Prostate gland (tissue), 2 donors: ENCODE data around the gene CHMP2B. TPM values are rescaled to one million over a fixed set of nuclear protein-coding genes. Genes with fewer than 3 reads are reported as not detected.

ENCODE experiments used
- DNase-seq: peaks from one replicate; pipeline ENCODE4 v3.0.0-alpha.2; 2019; ENCODE audit warnings: low spot score
- H3K27ac ChIP-seq, 2 donors: fragments of 200-600 bp; sonication (generic); 2 replicates each; pipeline ENCODE4 v1.5.1; 2017 to 2019
- H3K27me3 ChIP-seq: fragments of 200-600 bp; sonication (generic); replicated peaks from 2 replicates; pipeline ENCODE4 v1.5.1; 2019; ENCODE audit not compliant: insufficient read depth
- H3K36me3 ChIP-seq, 2 donors: fragments of 200-600 bp; sonication (generic); 1 replicate in 1 of 2; 2 replicates in 1 of 2; pipeline versions ENCODE4 v1.5.1 to v1.8.1; 2017 to 2019
- H3K4me1 ChIP-seq: fragments of 200-600 bp; sonication (generic); replicated peaks from 2 replicates; pipeline ENCODE4 v1.5.1; 2019
- H3K4me3 ChIP-seq, 2 donors: fragments of 200-600 bp; sonication (generic); 2 replicates each; pipeline ENCODE4 v1.5.1; 2017 to 2019
- H3K9me3 ChIP-seq: fragments of 200-600 bp; sonication (generic); 2 replicates; pipeline ENCODE4 v1.5.1; 2017
- CTCF ChIP-seq, 4 experiments: fragments of 200-600 bp in 2 of 4; fragments of 450-650 bp in 2 of 4; sonication (generic) in 2 of 4; IDR thresholded peaks; 1 replicate in 3 of 4; 2 replicates in 1 of 4; pipeline ENCODE4 v1.5.1; 2016 to 2019; ENCODE audit warnings: antibody characterized with exemption in 4 of 4, mild to moderate bottlenecking in 2 of 4, moderate library complexity in 2 of 4
- POLR2A ChIP-seq: fragments of 450-650 bp; IDR thresholded peaks from one replicate; pipeline ENCODE4 v1.6.1; 2016; ENCODE audit warnings: antibody characterized with exemption, mild to moderate bottlenecking
- POLR2AphosphoS5 ChIP-seq: sonication (generic); formaldehyde crosslinking; IDR thresholded peaks from one replicate; pipeline ENCODE4 v1.6.1; 2017; ENCODE audit warnings: antibody characterized with exemption
- WGBS: methylation state at CpG from one replicate; pipeline ENCODE4 v1.1.5; 2018; 5-methylcytosine and 5-hydroxymethylcytosine counted together
- intact Hi-C: fragments of 100-400 bp; cut with DNase I; formaldehyde crosslinking; loops from one replicate; pipeline ENCODE4 v1.14.2; 2022
- total RNA-seq, 2 donors: library from RNA; depleted of rRNA; stranded (reverse); fragments of >200 nt; gene quantifications; one replicate each; pipeline ENCODE4 v1.1.0, GENCODE V29; 2016

CHMP2B gene
- total RNA-seq, 2 donors from 2014 or later, result 36.1 to 36.4 TPM

- Histone ChIP-seq H3K9me3 (no peaks in the 10 kb centered on the region), H3K27me3 (no peaks in the 10 kb centered on the region), H3K27ac (no peak overlapping the region), H3K4me1 (no peaks in the 10 kb centered on the region), H3K36me3 (no peaks in the 10 kb centered on the region), H3K4me3 (no peak overlapping the region)
- WGBS, result 15% methylated on average over 1 of the region's 1 CpG
- TF ChIP-seq CTCF (IDR thresholded peaks at IDR 0.05), result no peak
- no peak for TF ChIP-seq POLR2AphosphoS5
- no peak for TF ChIP-seq POLR2A
- intact Hi-C loops, result no loop called here
- no peak for DNase-seq
These were observed 23.3 kb upstream of the CHMP2B start for GRCh38 chr3:87203809-87204208.

GRCh38 chr3:87206070-87206469 is 21.0 kb upstream of the CHMP2B start:
- DNase-seq, result no peak
- intact Hi-C loops, result no loop called here
- Histone ChIP-seq H3K27me3 (no peaks in the 10 kb centered on the region), H3K4me1 (no peaks in the 10 kb centered on the region), H3K27ac (no peak overlapping the region), H3K4me3 (no peak overlapping the region), H3K36me3 (no peaks in the 10 kb centered on the region), H3K9me3 (no peaks in the 10 kb centered on the region)
- TF ChIP-seq POLR2A (no peak), POLR2AphosphoS5 (no peak)
- 25% methylated on average over 2 of the region's 2 CpGs for WGBS

- Histone ChIP-seq H3K4me1 (no peaks in the 10 kb centered on the region), H3K27ac (no peak overlapping the region), H3K36me3 (no peaks in the 10 kb centered on the region), H3K9me3 (no peaks in the 10 kb centered on the region), H3K27me3 (no peaks in the 10 kb centered on the region), H3K4me3 (no peak overlapping the region)
- intact Hi-C loops, result no loop called here
- no peak for TF ChIP-seq CTCF (IDR thresholded peaks at IDR 0.05)
- no peak for DNase-seq
- 14% methylated on average over 1 of the region's 1 CpG for WGBS
These were observed 20.5 kb upstream of the CHMP2B start for GRCh38 chr3:87206635-87207034.

DNA sequence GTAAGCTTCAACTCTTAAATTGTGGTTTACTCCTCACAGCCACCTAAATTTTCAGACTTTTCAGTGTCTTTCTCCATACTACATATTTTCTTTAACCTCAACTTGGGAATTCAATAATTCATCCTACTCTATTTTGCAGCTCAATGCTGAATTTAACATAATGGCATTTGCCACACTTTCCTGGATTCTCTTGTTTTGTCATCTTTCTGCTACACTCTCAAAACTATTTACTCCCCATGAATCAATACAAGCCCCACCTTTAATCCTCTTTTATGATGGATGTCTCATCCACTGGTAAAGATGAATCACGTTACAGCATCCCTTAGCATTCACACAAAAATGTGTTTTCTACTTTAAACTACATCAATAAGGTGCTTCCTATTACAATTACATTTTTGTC is 19.6 kb upstream of the CHMP2B start:
- H3K4me1 ChIP-seq, result no peaks in the 10 kb centered on the region
- TF ChIP-seq CTCF (IDR thresholded peaks at IDR 0.05) (no peak), POLR2AphosphoS5 (no peak), POLR2A (no peak)
- DNase-seq, result no peak
- intact Hi-C loops, result no loop called here
- no peaks in the 10 kb centered on the region for H3K36me3 ChIP-seq
- no peaks in the 10 kb centered on the region for H3K27me3 ChIP-seq
- WGBS, result 72% methylated on average over 1 of the region's 1 CpG
- H3K9me3 ChIP-seq, result no peaks in the 10 kb centered on the region
- H3K27ac ChIP-seq, result no peak overlapping the region
- H3K4me3 ChIP-seq, result no peak overlapping the region

DNA sequence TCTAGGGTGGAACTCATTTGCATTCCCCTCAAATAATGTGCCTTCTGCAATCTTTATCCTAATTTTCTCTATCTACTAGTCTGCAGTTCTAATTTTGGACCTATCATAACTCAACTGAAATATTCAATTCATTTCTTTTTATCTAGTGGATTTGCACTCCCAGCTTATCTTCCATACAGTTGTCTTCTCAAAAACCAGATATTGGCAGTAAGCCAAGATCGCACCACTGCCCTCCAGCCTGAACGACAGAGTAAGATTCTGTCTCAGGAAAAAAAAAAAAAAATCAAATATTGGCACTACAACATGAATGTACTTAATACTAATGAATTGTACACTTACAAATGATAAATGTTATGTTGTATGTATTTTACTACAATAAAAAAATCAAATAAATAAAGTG is 18.0 kb upstream of the CHMP2B start:
- Histone ChIP-seq H3K36me3 (no peaks in the 10 kb centered on the region), H3K27me3 (no peaks in the 10 kb centered on the region), H3K9me3 (no peaks in the 10 kb centered on the region), H3K4me3 (no peak overlapping the region), H3K4me1 (no peaks in the 10 kb centered on the region), H3K27ac (no peak overlapping the region)
- DNase-seq, result no peak
- 18% methylated on average over 2 of the region's 2 CpGs for WGBS
- intact Hi-C loops, result no loop called here
- TF ChIP-seq CTCF (IDR thresholded peaks at IDR 0.05) (no peak), POLR2A (no peak)

GRCh38 chr3:87218560-87218959 is 8.5 kb upstream of the CHMP2B start:
- 94% methylated on average over 1 of the region's 1 CpG for WGBS

More at GRCh38 chr3:87218560-87218959, 8.5 kb upstream of the CHMP2B start:
- no peaks in the 10 kb centered on the region for H3K36me3 ChIP-seq
- H3K27me3 ChIP-seq, result no peaks in the 10 kb centered on the region
- H3K9me3 ChIP-seq, result no peaks in the 10 kb centered on the region
- intact Hi-C loops, result no loop called here
- H3K4me1 ChIP-seq, result no peaks in the 10 kb centered on the region
- TF ChIP-seq POLR2AphosphoS5, result no peak
- TF ChIP-seq CTCF (IDR thresholded peaks at IDR 0.05), result no peak
- no peak for TF ChIP-seq POLR2A
- H3K4me3 ChIP-seq, result no peak overlapping the region
- DNase-seq, result no peak
- no peak overlapping the region for H3K27ac ChIP-seq
